RWPE2 (cell line): ENCODE results near the gene AMZ1.

Source experiments
- ATAC-seq: fragments of 200-7000 bp; cut with Tn5 transposase; 3 replicates; pipeline ENCODE4 v1.9.1; 2021; ENCODE audit warnings: low read depth
- DNase-seq: peaks from one replicate; pipeline ENCODE4 v3.0.0-alpha.2; 2020; ENCODE audit warnings: low spot score
- H3K27ac ChIP-seq: fragments of 450-650 bp; 2 replicates; pipeline ENCODE4 v1.5.1; 2017; ENCODE audit warnings: mild to moderate bottlenecking; ENCODE audit not compliant: poor library complexity, severe bottlenecking
- H3K27me3 ChIP-seq: fragments of 250-450 bp; sonication (Bioruptor Pico); 2 replicates; pipeline ENCODE4 v1.5.1; 2021; ENCODE audit warnings: mild to moderate bottlenecking, moderate library complexity; ENCODE audit not compliant: insufficient read depth, poor library complexity, severe bottlenecking
- H3K36me3 ChIP-seq: fragments of 250-450 bp; sonication (Bioruptor Pico); 2 replicates; pipeline ENCODE4 v1.5.1; 2020; ENCODE audit warnings: low read depth, mild to moderate bottlenecking, moderate library complexity
- H3K4me1 ChIP-seq: fragments of 250-450 bp; sonication (Bioruptor Pico); 2 replicates; pipeline ENCODE4 v1.5.1; 2021; ENCODE audit warnings: mild to moderate bottlenecking, moderate library complexity; ENCODE audit not compliant: insufficient read depth, poor library complexity, severe bottlenecking
- H3K4me3 ChIP-seq: fragments of 250-450 bp; sonication (Bioruptor Pico); 2 replicates; pipeline ENCODE4 v1.5.1; 2021; ENCODE audit warnings: mild to moderate bottlenecking, moderate library complexity; ENCODE audit not compliant: severe bottlenecking
- H3K9me3 ChIP-seq: fragments of 250-450 bp; sonication (Bioruptor Pico); 2 replicates; pipeline ENCODE4 v1.5.1; 2021; ENCODE audit warnings: mild to moderate bottlenecking, moderate library complexity; ENCODE audit not compliant: severe bottlenecking
- TF ChIP-seq, protein P1 (sequence below): fragments of 450-650 bp; IDR thresholded peaks from one replicate; pipeline ENCODE4 v1.5.1; 2017; ENCODE audit warnings: mild to moderate bottlenecking, moderate library complexity; ENCODE audit not compliant: poor library complexity, severe bottlenecking

AMZ1 gene

DNA sequence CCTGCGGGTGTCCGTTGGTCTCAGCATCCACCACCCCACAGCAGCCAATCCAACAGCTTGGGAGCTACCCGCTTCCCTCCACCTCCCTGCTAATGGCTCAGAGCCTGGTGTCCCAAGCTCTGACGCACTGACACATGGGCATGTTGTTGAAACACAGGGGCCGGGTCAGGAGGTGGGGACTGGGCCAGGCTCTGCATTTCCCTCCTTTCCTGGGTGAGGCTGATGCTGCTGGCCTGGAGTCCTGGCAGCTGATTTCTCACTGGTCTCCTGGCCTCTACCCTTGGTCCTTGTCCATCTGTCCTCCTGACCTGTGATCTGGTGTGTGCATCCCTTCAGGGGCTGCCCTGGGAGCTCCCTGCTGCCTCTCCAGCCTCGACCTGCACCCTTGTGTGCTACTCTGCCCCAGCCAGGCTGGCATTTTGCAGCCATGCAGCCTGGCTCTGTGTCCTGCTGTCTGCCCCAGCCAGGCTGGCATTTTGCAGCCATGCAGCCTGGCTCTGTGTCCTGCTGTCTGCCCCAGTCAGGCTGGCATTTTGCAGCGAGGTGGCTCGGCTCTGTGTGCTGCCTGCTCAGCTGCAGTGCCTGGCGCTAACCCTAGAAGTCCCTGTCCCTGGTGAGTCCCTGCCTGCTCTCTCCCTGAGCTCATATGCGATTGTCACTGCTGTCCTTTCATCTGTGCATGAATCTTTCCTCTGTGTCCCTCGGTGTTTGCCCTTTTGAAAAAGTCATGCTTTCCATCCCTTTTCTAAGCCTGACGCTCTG lies 14.0 kb downstream of the AMZ1 start:
- no peaks in the 10 kb centered on the region for H3K4me1 ChIP-seq
- H3K27ac ChIP-seq = no peak overlapping the region
- H3K27me3 ChIP-seq = no peaks in the 10 kb centered on the region
- DNase-seq (no peak), ATAC-seq (peak; percentile 31; the same call in 2 of the 3 replicates)
- H3K36me3 ChIP-seq = no peaks in the 10 kb centered on the region
- TF ChIP-seq, protein P1, sequence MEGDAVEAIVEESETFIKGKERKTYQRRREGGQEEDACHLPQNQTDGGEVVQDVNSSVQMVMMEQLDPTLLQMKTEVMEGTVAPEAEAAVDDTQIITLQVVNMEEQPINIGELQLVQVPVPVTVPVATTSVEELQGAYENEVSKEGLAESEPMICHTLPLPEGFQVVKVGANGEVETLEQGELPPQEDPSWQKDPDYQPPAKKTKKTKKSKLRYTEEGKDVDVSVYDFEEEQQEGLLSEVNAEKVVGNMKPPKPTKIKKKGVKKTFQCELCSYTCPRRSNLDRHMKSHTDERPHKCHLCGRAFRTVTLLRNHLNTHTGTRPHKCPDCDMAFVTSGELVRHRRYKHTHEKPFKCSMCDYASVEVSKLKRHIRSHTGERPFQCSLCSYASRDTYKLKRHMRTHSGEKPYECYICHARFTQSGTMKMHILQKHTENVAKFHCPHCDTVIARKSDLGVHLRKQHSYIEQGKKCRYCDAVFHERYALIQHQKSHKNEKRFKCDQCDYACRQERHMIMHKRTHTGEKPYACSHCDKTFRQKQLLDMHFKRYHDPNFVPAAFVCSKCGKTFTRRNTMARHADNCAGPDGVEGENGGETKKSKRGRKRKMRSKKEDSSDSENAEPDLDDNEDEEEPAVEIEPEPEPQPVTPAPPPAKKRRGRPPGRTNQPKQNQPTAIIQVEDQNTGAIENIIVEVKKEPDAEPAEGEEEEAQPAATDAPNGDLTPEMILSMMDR = no peak
- no peak overlapping the region for H3K4me3 ChIP-seq
- no peaks in the 10 kb centered on the region for H3K9me3 ChIP-seq

DNA sequence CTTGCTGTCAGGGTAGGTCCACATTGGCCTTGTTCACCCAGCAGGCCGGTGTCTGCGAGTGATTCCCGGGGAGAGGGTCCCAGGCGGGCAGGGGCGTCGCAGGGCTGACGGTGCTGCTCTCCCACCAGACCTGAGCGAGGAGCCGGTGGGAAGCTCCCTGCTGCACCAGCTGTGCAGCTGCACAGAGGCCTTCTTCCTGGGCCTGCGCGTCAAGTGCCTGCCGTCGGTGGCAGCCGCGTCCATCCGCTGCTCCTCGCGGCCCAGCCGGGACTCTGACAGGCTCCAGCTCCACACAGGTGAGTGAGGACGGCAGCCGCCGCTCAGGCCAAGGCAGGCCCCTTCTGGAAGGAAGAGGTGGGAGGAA lies 14.6 kb downstream of the AMZ1 start:
- H3K27me3 ChIP-seq = no peaks in the 10 kb centered on the region
- ATAC-seq = no peak
- DNase-seq = no peak

DNA sequence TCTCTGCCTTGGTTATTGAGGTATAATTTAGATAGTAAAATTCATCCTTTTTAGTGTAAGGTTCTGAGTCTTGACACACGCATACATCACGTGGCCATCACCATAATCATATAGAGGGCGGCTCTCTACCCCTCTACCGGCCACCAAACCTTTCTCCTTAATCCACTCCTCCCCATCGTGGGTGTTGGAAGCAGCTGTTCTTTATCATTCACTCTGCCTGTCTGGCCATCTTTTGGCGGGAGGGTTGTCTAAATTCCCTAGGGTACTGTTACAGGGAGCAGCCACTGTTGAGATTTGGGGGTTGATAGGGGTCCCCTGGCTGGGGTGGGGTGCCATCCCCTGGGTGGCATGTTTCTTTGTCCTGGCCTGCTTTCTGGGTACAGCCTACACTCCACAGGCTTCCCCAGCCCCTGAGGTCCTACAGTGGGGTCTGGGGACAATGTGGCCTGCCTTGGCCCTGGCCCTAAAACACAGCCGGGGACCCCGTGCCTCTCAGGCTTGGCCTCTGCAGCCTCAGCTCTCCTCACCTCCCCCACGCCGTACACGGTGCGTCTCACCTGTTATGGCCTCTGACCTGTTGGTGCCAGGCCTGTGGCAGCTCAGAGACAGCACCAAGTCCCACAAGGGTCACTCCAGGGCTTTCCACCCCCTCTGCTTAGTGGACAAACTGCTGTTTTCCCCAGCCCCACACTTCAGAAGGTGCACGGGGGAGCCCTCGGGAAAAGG lies 17.5 kb downstream of the AMZ1 start:
- Histone ChIP-seq H3K27ac (no peak overlapping the region), H3K27me3 (no peaks in the 10 kb centered on the region), H3K4me1 (no peaks in the 10 kb centered on the region), H3K9me3 (no peaks in the 10 kb centered on the region), H3K36me3 (no peaks in the 10 kb centered on the region), H3K4me3 (no peak overlapping the region)
- ATAC-seq = no peak
- no peak for DNase-seq
- TF ChIP-seq, protein P1 = no peak

More for the DNA sequence above, 14.6 kb downstream of the AMZ1 start:
- Histone ChIP-seq H3K4me3 (no peak overlapping the region), H3K9me3 (no peaks in the 10 kb centered on the region), H3K36me3 (no peaks in the 10 kb centered on the region), H3K4me1 (no peaks in the 10 kb centered on the region), H3K27ac (no peak overlapping the region)
- TF ChIP-seq, protein P1 = no peak

DNA sequence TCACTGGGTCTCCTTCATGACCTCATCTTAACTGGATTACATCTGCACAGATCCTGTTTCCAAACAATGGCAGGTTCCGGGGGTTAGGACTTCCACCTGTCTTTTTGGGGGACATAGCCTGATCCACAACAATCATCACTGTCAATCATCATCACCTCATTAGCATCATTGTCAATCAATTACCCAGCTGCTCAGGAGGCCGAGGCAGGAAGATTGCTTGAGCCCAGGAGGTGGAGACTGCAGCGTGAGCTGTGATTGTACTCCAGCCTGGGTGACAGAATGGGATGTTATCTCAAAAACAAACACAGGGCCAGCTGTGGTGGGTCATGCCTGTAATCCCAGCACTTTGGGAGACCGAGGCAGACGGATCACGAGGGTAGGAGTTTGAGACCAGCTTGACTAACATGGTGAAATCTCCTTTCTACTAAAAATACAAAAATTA lies 18.7 kb downstream of the AMZ1 start:
- Histone ChIP-seq H3K4me1 (no peaks in the 10 kb centered on the region), H3K36me3 (no peaks in the 10 kb centered on the region), H3K9me3 (no peaks in the 10 kb centered on the region), H3K27ac (no peak overlapping the region), H3K4me3 (no peak overlapping the region), H3K27me3 (no peaks in the 10 kb centered on the region)
- TF ChIP-seq, protein P1 = no peak
- DNase-seq (no peak), ATAC-seq (no peak)

DNA sequence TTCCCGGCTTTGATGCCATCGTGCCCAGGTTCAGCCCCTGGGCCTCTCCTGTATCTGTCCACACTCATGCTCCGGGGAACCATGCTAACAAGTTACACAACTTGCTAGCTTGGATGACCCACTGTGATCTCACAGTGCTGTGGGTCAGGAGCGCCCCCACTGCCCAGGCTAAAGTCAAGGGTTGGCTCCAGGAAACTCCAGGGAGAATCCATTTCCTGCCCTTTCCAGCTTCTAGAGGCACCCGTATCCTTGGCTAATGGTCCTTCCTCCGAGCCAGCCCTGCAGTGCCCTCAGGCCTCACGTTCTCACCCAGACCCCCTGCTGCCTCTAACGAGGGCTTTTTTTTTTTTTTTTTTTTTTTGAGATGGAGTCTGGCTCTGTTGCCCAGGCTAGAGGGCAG lies 19.5 kb downstream of the AMZ1 start:
- TF ChIP-seq, protein P1 = no peak
- Histone ChIP-seq H3K27me3 (no peaks in the 10 kb centered on the region), H3K9me3 (no peaks in the 10 kb centered on the region), H3K27ac (no peak overlapping the region), H3K4me1 (no peaks in the 10 kb centered on the region), H3K36me3 (no peaks in the 10 kb centered on the region), H3K4me3 (no peak overlapping the region)
- DNase-seq (no peak), ATAC-seq (no peak)
